Measurements from ENCODE around the gene SRPX.

The SRPX gene

DNA sequence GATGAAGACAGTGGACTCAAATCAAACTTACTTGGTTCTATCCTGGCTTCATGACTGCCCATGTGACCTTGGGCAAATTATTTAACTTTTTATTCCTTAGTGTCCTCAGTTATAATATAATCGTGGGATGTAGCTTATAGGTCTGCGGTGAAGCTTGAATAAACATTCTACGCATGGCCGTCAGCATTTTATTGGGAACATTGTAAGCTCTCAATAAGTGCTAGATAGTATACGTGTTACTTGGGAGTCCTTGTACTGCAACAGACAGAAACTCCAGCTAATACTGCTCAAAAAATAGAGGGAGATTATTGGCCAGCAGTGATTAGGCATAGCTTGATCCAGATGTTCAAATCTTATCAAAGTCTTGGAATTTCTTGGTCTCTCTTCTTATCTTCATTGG is 109.5 kb downstream of the SRPX start:
- H3K4me3 ChIP-seq (ENCODE audit: low read depth in 1 of 2, low read length in 2 of 2): no peak overlapping the region
- no peaks in the 10 kb centered on the region for H3K27me3 ChIP-seq (ENCODE audit: control insufficient read depth in 1 of 2, insufficient read depth in 2 of 2, low read length in 2 of 2)
- no peak overlapping the region for H3K27ac ChIP-seq (ENCODE audit: low read depth, low read length)

DNA sequence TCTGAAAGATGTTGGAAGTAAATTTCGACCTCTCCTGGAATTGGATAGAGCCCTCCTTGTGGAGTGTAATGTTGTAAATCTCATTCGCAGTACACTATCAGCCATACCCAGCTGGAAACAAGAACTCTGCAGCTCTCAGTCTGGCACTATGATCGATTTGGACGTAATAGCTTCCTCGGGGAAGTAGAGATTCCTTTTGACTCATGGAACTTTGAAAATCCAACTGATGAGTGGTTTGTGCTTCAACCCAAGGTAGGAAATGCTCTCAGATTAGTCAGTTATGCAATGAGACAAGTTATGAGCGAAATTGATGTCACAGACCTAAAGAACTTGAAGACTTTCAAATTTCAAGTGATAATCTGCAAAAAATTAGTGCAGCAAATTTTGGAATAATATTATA is 110.4 kb downstream of the SRPX start:
- H3K9me3 ChIP-seq (ENCODE audit: control insufficient read depth in 1 of 2, low read length in 2 of 2): no peaks in the 10 kb centered on the region
- no peaks in the 10 kb centered on the region for H3K36me3 ChIP-seq (ENCODE audit: control insufficient read depth in 1 of 2, insufficient read depth in 2 of 2, low read length in 2 of 2)
- H3K9ac ChIP-seq (ENCODE audit: low read depth in 1 of 2, low read length in 2 of 2): no peak overlapping the region
- H3K27ac ChIP-seq (ENCODE audit: low read depth, low read length): no peak overlapping the region
- no peaks in the 10 kb centered on the region for H3K27me3 ChIP-seq (ENCODE audit: control insufficient read depth in 1 of 2, insufficient read depth in 2 of 2, low read length in 2 of 2)
- no peak overlapping the region for H3K4me3 ChIP-seq (ENCODE audit: low read depth in 1 of 2, low read length in 2 of 2)
- peaks cover 8 to 12% of the 10 kb centered on the region in 2 donors for H3K4me1 ChIP-seq (ENCODE audit: control insufficient read depth in 1 of 2, insufficient read depth in 2 of 2, low read length in 2 of 2)

More for the DNA sequence above, 109.5 kb downstream of the SRPX start:
- H3K36me3 ChIP-seq (ENCODE audit: control insufficient read depth in 1 of 2, insufficient read depth in 2 of 2, low read length in 2 of 2): no peaks in the 10 kb centered on the region
- H3K4me1 ChIP-seq (ENCODE audit: control insufficient read depth in 1 of 2, insufficient read depth in 2 of 2, low read length in 2 of 2): peaks cover 8 to 12% of the 10 kb centered on the region in 2 donors
- no peak overlapping the region for H3K9ac ChIP-seq (ENCODE audit: low read depth in 1 of 2, low read length in 2 of 2)
- no peaks in the 10 kb centered on the region for H3K9me3 ChIP-seq (ENCODE audit: control insufficient read depth in 1 of 2, low read length in 2 of 2)

DNA sequence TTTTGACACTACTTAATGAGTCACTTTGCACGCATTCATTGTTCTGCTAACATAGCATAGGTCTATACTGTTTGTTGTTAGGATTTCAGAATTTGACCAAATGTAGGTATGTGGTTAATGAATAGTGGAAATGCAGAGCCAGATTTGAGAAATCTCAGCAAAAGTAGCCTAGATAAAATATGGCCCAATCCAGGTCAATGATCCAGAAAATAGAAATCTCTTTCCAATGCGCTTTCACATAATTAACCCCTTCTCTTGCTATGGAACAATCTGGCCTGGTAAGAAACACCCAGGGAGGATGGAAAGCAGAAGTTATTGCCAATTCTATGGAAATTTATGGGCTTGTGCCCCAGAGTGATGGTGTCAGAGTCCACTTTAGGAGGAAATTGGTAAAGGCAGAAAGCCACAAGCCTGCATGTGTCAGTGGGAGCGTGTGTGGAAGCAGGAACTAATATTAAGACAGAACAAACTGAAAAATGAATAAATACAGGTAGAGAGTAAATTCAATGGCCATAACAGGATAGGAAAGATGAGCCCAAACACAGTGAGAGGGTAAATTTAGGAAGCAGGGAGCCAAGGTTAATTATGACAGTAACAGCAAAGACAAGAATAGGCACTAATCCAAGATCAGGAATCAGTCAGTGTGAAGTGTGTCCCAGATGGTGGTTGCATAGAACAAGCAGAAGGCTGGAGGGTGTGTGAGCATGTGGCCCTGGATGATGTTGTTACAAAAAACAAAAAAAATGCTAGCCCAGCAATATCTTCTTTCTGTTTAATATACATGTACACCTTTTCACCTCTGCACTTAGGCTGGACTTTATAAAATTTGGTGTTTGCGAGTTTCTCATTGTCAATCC is 111.4 kb downstream of the SRPX start:
- H3K4me3 ChIP-seq (ENCODE audit: low read depth in 1 of 2, low read length in 2 of 2): no peak overlapping the region
- H3K4me1 ChIP-seq (ENCODE audit: control insufficient read depth in 1 of 2, insufficient read depth in 2 of 2, low read length in 2 of 2): peaks cover 8 to 12% of the 10 kb centered on the region in 2 donors
- H3K9ac ChIP-seq (ENCODE audit: low read depth in 1 of 2, low read length in 2 of 2): no peak overlapping the region
- no peaks in the 10 kb centered on the region for H3K36me3 ChIP-seq (ENCODE audit: control insufficient read depth in 1 of 2, insufficient read depth in 2 of 2, low read length in 2 of 2)
- H3K9me3 ChIP-seq (ENCODE audit: control insufficient read depth in 1 of 2, low read length in 2 of 2): no peaks in the 10 kb centered on the region
- H3K27ac ChIP-seq (ENCODE audit: low read depth, low read length): no peak overlapping the region
- no peaks in the 10 kb centered on the region for H3K27me3 ChIP-seq (ENCODE audit: control insufficient read depth in 1 of 2, insufficient read depth in 2 of 2, low read length in 2 of 2)

GRCh38 chrX:38108364-38108763 is 112.3 kb downstream of the SRPX start:
- Histone ChIP-seq H3K4me1 (ENCODE audit: control insufficient read depth in 1 of 2, insufficient read depth in 2 of 2, low read length in 2 of 2) (peaks cover 8 to 12% of the 10 kb centered on the region in 2 donors), H3K9me3 (ENCODE audit: control insufficient read depth in 1 of 2, low read length in 2 of 2) (no peaks in the 10 kb centered on the region), H3K27ac (ENCODE audit: low read depth, low read length) (no peak overlapping the region), H3K27me3 (ENCODE audit: control insufficient read depth in 1 of 2, insufficient read depth in 2 of 2, low read length in 2 of 2) (no peaks in the 10 kb centered on the region), H3K4me3 (ENCODE audit: low read depth in 1 of 2, low read length in 2 of 2) (no peak overlapping the region), H3K9ac (ENCODE audit: low read depth in 1 of 2, low read length in 2 of 2) (no peak overlapping the region), H3K36me3 (ENCODE audit: control insufficient read depth in 1 of 2, insufficient read depth in 2 of 2, low read length in 2 of 2) (no peaks in the 10 kb centered on the region)

DNA sequence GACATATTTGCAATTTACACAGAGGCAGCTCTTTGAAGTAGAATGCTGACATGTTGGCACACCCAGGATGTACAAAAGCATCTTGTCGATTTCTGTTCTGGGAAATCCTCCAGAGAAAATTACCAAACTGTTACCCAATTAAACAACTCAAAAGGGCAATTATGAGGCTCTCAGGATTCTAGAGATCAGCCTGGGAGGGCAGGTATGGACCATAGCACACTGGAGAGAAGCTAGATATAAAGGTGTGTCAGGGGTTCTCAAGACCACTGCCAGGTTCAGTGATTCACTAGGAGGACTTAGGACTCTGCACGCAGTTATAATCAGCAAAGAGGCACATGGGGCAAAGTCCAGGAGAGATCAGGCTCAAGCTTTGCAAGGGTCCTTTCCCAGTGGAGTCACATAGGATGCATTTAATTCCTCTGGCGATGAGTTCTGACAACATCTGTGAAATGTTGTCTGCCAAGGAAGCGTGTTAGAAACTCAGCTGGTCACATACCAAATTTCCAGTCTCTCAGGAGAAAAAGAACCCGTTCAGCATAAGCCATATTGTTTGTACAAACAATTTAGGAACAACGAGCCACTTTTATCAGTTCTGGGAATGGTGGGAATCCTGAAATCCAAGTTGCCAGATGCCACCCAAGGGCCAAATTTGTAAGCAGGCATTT is 113.5 kb downstream of the SRPX start:
- Histone ChIP-seq H3K4me3 (ENCODE audit: low read depth in 1 of 2, low read length in 2 of 2) (no peak overlapping the region), H3K9me3 (ENCODE audit: control insufficient read depth in 1 of 2, low read length in 2 of 2) (no peaks in the 10 kb centered on the region), H3K27me3 (ENCODE audit: control insufficient read depth in 1 of 2, insufficient read depth in 2 of 2, low read length in 2 of 2) (no peaks in the 10 kb centered on the region), H3K9ac (ENCODE audit: low read depth in 1 of 2, low read length in 2 of 2) (no peak overlapping the region), H3K36me3 (ENCODE audit: control insufficient read depth in 1 of 2, insufficient read depth in 2 of 2, low read length in 2 of 2) (no peaks in the 10 kb centered on the region), H3K27ac (ENCODE audit: low read depth, low read length) (no peak overlapping the region), H3K4me1 (ENCODE audit: control insufficient read depth in 1 of 2, insufficient read depth in 2 of 2, low read length in 2 of 2) (peaks cover 8 to 12% of the 10 kb centered on the region in 2 donors)

DNA sequence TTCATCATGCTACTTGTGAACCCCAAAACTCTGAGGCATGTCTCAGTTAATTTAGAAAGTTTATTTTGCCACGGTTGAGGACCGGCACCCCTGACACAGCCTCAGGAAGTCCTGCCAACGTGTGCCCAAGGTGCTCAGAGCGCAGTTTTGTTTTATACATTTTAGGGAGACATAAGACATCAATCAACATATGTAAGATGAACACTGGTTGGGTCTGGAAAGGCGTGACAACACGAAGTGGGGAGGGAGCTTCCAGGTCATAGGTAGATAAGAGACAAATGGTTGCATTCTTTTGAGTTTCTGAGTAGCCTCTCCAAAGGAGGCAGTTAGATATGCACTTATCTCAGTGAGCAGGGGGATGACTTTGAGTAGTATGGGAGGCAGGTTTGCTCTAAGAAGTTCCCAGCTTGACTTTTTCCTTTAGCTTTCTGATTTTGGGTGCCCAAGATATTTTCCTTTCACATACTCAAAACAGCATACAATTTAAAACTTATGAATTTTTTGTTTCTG is 115.4 kb downstream of the SRPX start:
- Histone ChIP-seq H3K36me3 (ENCODE audit: control insufficient read depth in 1 of 2, insufficient read depth in 2 of 2, low read length in 2 of 2) (no peaks in the 10 kb centered on the region), H3K9me3 (ENCODE audit: control insufficient read depth in 1 of 2, low read length in 2 of 2) (no peaks in the 10 kb centered on the region), H3K27ac (ENCODE audit: low read depth, low read length) (no peak overlapping the region), H3K4me1 (ENCODE audit: control insufficient read depth in 1 of 2, insufficient read depth in 2 of 2, low read length in 2 of 2) (peaks cover 8 to 12% of the 10 kb centered on the region in 2 donors), H3K4me3 (ENCODE audit: low read depth in 1 of 2, low read length in 2 of 2) (no peak overlapping the region), H3K9ac (ENCODE audit: low read depth in 1 of 2, low read length in 2 of 2) (no peak overlapping the region), H3K27me3 (ENCODE audit: control insufficient read depth in 1 of 2, insufficient read depth in 2 of 2, low read length in 2 of 2) (no peaks in the 10 kb centered on the region)

- Histone ChIP-seq H3K9ac (ENCODE audit: low read depth in 1 of 2, low read length in 2 of 2) (no peak overlapping the region), H3K27ac (ENCODE audit: low read depth, low read length) (no peak overlapping the region), H3K9me3 (ENCODE audit: control insufficient read depth in 1 of 2, low read length in 2 of 2) (peaks cover 0 to 2% of the 10 kb centered on the region in 2 donors), H3K36me3 (ENCODE audit: control insufficient read depth in 1 of 2, insufficient read depth in 2 of 2, low read length in 2 of 2) (no peaks in the 10 kb centered on the region), H3K27me3 (ENCODE audit: control insufficient read depth in 1 of 2, insufficient read depth in 2 of 2, low read length in 2 of 2) (no peaks in the 10 kb centered on the region), H3K4me1 (ENCODE audit: control insufficient read depth in 1 of 2, insufficient read depth in 2 of 2, low read length in 2 of 2) (peaks cover 8 to 9% of the 10 kb centered on the region in 2 donors), H3K4me3 (ENCODE audit: low read depth in 1 of 2, low read length in 2 of 2) (no peak overlapping the region)
Observed at GRCh38 chrX:38103857-38104812, 116.5 kb downstream of the SRPX start.

DNA sequence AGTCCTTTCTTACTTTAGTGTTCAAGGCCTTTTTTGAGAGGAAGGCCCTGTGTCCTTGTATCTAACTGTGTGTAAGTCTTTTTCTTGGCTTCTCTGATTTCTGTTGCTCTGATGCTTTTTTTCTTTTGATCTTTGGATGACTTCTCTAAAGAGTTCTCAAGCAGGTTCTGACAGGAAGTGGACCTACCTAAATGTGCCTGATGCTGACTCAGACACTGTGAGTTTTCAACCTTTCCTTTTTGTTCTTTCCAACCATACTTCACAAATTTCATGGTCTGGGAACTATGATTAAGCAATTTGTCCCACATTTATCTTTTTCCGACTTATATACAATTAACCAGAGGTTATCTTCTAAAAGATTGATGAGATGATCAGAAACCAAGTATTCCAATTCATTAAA is 117.8 kb downstream of the SRPX start:
- no peaks in the 10 kb centered on the region for H3K36me3 ChIP-seq (ENCODE audit: control insufficient read depth in 1 of 2, insufficient read depth in 2 of 2, low read length in 2 of 2)
- no peak overlapping the region for H3K9ac ChIP-seq (ENCODE audit: low read depth in 1 of 2, low read length in 2 of 2)
- peaks cover 0 to 2% of the 10 kb centered on the region in 2 donors for H3K9me3 ChIP-seq (ENCODE audit: control insufficient read depth in 1 of 2, low read length in 2 of 2)
- no peaks in the 10 kb centered on the region for H3K27me3 ChIP-seq (ENCODE audit: control insufficient read depth in 1 of 2, insufficient read depth in 2 of 2, low read length in 2 of 2)
- no peak overlapping the region for H3K4me3 ChIP-seq (ENCODE audit: low read depth in 1 of 2, low read length in 2 of 2)
- H3K4me1 ChIP-seq (ENCODE audit: control insufficient read depth in 1 of 2, insufficient read depth in 2 of 2, low read length in 2 of 2): peaks cover 6 to 7% of the 10 kb centered on the region in 2 donors
- no peak overlapping the region for H3K27ac ChIP-seq (ENCODE audit: low read depth, low read length)

- H3K4me3 ChIP-seq (ENCODE audit: low read depth in 1 of 2, low read length in 2 of 2): no peak overlapping the region
Observed at GRCh38 chrX:38102240-38102639, 118.4 kb downstream of the SRPX start.

More at GRCh38 chrX:38102240-38102639, 118.4 kb downstream of the SRPX start:
- H3K36me3 ChIP-seq (ENCODE audit: control insufficient read depth in 1 of 2, insufficient read depth in 2 of 2, low read length in 2 of 2): no peaks in the 10 kb centered on the region
- no peak overlapping the region for H3K9ac ChIP-seq (ENCODE audit: low read depth in 1 of 2, low read length in 2 of 2)
- H3K4me1 ChIP-seq (ENCODE audit: control insufficient read depth in 1 of 2, insufficient read depth in 2 of 2, low read length in 2 of 2): peaks cover 0 to 7% of the 10 kb centered on the region in 2 donors
- peaks cover 0 to 2% of the 10 kb centered on the region in 2 donors for H3K9me3 ChIP-seq (ENCODE audit: control insufficient read depth in 1 of 2, low read length in 2 of 2)
- H3K27ac ChIP-seq (ENCODE audit: low read depth, low read length): no peak overlapping the region
- H3K27me3 ChIP-seq (ENCODE audit: control insufficient read depth in 1 of 2, insufficient read depth in 2 of 2, low read length in 2 of 2): no peaks in the 10 kb centered on the region

Measured in duodenal mucosa (tissue), 2 donors.